HG02623 (cell line): ENCODE measurements around the gene HRC.
"Not testable (repeated sequence)": the region's sequence is repeated elsewhere in the genome, so short reads cannot be mapped to it uniquely, and the experiment has no call there.

Experiments used
- ATAC-seq: cut with Tn5 transposase; IDR thresholded peaks from one replicate; pipeline ENCODE4 v1.9.1; 2021; ENCODE audit warnings: moderate library complexity; ENCODE audit not compliant: unreplicated experiment

The HRC gene

DNA sequence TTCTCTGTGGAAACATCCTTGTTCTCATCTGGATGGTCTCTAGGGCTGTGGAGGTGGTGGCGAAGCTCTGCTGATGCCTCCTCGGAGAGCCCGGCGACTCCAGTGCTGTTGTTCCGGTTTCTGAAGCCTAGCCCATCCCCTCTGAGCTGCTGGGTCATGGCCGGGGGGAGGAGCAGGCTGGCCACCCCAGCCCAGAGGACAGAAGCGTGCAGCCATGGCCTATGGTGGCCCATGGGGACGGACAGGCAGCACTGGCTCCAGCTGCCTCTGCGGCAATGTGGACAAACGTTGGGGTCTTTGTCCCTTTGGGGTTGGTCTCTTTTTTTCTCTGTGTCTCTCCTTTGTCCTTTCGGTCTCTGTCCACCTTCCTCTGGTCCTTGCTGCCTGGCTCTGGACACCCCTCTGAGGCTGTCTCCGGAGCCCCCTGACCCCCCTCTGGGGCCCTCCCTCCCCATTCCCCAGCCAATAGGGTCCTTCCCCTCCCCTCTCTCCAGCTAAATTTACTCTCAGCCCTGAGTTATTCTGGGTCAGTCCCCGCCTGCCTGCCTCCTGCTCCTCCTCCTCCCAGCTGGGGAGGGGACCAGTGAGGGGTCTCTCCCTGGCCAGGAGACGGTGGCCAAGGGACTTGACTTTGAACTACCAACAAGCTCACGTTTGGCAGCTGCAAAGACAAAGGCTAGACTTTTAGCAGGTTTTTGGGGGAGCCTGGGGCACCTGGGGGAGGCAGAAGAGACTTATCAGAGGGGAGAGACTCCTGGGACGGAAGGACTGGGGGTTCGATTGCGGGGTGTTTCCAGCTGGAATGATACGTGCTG is at the start of gene HRC:
TSS of gene HRC (minus strand) at position 392 of the 815 bp plus-strand sequence. CDS start at position 233, 159 bp downstream.
- no peak for ATAC-seq

GRCh38 chr19:49201042-49201441 is 45.8 kb upstream of the HRC start:
- ATAC-seq = no peak

GRCh38 chr19:49200238-49200862 is 45.2 kb upstream of the HRC start:
- no peak for ATAC-seq

DNA sequence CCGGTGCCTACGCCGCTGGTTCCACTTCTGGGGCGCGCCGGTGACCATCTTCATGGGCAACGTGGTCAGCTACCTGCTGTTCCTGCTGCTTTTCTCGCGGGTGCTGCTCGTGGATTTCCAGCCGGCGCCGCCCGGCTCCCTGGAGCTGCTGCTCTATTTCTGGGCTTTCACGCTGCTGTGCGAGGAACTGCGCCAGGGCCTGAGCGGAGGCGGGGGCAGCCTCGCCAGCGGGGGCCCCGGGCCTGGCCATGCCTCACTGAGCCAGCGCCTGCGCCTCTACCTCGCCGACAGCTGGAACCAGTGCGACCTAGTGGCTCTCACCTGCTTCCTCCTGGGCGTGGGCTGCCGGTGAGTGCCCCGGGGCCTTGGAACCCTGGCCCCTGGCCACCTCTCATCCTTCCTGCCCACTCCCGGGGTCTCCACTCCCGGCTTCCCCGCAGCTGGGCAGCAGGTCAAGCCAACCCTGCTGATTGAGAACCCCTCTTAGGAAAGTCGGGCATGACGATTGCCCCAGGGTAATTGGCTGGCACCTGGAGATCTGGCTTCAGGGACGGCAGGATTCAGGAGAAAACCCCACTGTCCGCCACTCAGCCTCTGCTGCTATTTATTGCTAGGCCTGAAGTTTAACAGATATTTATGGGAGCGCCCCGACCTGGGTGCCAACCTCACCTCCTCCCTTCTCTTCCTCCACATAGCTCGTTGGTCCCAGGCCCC is 41.5 kb upstream of the HRC start:
- no peak for ATAC-seq

GRCh38 chr19:49194408-49194807 is 39.2 kb upstream of the HRC start:
- no peak for ATAC-seq

DNA sequence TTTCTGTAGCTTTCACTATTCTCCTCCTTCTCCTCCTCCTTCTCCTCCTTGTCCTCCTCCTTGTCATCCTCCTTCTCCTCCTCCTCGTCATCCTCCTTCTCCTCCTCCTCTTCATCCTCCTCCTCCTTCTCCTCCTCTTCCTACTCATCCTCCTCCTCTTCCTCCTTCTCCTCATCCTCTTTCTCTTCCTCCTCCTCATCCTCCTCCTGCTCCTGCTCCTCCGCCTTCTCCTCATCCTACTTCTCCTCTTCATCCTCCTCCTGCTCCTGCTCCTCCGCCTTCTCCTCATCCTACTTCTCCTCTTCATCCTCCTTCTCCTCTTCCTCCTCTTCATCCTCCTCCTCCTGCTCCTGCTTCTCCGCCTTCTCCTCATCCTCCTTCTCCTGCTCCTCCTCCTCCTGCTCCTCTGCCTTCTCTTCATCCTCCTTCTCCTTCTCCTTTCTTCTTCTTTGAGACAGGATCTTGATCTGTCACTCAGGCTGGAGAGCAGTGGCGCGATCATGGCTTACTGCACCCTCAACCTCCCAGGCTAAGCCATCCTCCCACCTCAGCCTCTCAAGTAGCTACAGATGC is 38.7 kb upstream of the HRC start:
- no peak for ATAC-seq

DNA sequence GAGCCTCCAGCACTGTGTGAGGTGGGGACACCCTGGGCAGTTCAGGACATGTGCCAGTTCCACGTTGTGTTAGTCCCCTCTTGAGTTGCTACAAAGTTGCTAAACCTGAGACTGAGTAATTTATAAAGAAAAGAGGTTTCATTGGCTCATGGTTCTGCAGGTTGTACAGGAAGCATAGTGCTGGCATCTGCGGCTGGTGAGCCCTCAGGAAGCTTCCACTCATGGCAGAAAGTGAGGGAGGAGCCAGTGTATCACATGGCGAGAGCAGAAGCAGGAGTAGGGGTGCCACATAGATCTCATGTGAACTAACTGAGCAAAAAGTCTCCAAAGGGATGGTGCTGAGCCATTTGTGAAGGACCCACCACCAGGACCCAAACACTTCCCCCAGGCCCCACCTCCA is 35.6 kb upstream of the HRC start:
- ATAC-seq = no peak

- no peak for ATAC-seq
Observed at GRCh38 chr19:49189259-49189658, 34.1 kb upstream of the HRC start.

GRCh38 chr19:49188626-49189200 is 33.5 kb upstream of the HRC start:
- ATAC-seq = no peak

DNA sequence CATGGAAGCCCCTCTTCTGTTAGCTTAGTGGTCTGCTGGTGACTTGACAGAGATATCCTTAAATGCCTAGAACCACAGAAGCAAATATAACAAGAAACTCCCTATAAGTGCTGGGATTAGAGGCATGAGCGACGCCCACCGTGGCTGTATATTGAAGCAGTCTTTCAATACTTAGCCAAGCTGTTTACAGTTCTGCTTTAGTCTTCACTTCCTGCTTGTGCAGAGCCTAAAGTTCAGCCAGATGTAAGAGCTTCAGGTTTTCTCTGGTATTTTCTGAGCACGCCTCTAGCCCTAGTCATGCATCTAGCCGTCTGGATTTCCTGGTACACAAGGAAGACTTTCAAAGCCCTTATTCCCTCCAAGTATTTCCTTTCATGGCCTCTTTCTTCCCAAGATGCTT is 30.9 kb upstream of the HRC start:
- no peak for ATAC-seq

DNA sequence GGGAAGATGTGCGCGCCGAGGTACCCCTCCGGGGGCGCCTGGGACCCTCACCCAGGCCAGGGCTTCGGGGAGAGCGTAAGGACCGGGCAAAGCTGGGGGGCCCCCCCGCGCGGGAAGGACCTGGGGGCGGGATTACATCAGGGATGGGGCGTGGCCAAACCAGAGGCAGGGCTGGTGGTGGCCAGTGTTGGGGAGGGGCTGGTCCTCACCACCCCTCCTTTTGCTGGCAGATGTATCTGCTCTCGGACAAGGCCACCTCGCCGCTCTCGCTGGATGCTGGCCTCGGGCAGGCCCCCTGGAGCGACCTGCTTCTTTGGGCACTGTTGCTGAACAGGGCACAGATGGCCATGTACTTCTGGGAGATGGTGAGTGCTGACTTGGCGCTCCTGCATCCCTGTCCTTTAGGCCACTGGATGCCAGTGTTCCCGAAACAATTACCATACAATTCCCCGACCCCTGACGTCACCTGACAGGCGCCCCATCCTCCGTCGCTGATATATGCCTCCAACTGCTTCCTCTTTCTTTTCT is 27.7 kb upstream of the HRC start:
- ATAC-seq = no peak

GRCh38 chr19:49182010-49182847 is 27.0 kb upstream of the HRC start:
- not testable (repeated sequence) for ATAC-seq

DNA sequence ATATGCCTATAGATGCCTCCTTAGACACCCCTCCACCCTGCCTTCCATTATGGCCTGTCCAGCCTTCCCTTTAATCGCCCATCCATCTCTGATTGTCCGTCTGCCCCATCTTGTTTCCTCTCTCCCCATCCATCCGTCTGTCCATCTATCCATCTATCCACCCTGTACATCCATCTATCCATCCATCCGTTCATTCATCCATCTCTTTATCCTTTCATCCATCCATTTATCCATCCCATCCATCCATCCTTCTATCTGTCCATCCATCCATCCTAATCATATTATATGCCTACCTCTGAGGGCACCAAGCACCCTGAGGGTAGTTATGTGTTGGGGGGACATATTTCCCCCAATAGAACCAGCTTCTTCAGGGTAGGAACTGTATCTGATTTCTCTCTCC is 25.5 kb upstream of the HRC start:
- ATAC-seq = no peak

- no peak for ATAC-seq
Observed at GRCh38 chr19:49173198-49173597, 18.0 kb upstream of the HRC start.

GRCh38 chr19:49168421-49168820 is 13.2 kb upstream of the HRC start:
- ATAC-seq = no peak

- no peak for ATAC-seq
Observed at GRCh38 chr19:49167857-49168409, 12.7 kb upstream of the HRC start.

- ATAC-seq = no peak
Observed at GRCh38 chr19:49165865-49166301, 10.7 kb upstream of the HRC start.

- ATAC-seq = no peak
Observed at GRCh38 chr19:49165111-49165750, 10.0 kb upstream of the HRC start.

DNA sequence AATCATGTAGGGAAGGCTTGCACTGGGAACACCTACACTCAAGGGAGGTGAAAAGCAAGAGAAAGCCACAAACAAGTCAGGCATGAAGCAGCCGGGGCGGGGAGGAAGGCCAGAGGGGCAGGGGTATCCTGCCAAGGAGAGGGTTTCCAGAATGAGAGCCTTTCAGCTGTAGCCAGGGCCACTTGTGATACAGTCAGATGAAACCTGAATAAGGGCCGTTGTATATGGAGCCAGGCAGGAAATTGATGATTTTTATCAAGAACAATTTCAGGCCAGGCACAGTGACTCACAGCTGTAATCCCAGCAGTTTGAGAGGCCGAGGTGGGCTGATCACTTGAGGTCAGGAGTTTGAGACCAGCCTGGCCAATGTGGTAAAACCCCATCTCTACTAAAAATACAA is 6.8 kb upstream of the HRC start:
- ATAC-seq = no peak
